ENCODE measurements around the gene SERGEF.

The SERGEF gene

DNA sequence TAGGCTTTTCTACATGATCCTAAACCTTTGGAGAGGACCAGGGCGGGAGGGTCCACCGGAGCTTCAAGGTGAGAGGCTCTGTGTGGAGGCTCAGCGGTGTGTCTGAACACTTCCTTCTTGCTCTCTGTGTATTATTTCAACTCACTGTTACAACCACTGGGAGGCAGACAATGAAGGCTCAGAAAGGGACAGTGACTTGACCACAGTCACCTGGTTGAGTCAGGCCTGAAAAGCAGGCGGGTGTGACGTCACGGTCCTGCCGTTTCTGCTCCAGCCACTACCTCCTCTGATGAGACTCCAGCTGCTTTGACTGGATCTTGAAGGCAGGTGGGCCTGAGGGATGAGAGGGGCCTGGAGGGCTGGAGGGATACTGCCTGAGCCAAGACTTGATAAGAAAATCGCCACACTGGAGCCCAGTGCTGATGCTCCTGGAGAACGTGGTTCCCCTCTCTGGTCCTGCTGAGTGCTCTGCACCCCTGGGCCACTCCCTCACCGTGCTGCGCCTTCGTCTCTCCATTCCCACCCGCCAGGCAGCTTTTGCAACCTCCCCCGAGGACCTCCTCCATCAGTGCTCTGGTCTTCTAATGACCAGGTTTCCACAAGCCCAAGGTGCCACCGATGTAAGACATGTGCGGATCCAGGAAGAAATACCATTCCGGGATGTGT lies 250.4 kb downstream of the SERGEF start:
- TF ChIP-seq, protein P1, sequence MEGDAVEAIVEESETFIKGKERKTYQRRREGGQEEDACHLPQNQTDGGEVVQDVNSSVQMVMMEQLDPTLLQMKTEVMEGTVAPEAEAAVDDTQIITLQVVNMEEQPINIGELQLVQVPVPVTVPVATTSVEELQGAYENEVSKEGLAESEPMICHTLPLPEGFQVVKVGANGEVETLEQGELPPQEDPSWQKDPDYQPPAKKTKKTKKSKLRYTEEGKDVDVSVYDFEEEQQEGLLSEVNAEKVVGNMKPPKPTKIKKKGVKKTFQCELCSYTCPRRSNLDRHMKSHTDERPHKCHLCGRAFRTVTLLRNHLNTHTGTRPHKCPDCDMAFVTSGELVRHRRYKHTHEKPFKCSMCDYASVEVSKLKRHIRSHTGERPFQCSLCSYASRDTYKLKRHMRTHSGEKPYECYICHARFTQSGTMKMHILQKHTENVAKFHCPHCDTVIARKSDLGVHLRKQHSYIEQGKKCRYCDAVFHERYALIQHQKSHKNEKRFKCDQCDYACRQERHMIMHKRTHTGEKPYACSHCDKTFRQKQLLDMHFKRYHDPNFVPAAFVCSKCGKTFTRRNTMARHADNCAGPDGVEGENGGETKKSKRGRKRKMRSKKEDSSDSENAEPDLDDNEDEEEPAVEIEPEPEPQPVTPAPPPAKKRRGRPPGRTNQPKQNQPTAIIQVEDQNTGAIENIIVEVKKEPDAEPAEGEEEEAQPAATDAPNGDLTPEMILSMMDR (IDR thresholded peaks at IDR 0.05; ENCODE audit: low read depth, low read length): no peak
- H3K4me3 ChIP-seq (ENCODE audit: low read depth, low read length): no peak overlapping the region

DNA sequence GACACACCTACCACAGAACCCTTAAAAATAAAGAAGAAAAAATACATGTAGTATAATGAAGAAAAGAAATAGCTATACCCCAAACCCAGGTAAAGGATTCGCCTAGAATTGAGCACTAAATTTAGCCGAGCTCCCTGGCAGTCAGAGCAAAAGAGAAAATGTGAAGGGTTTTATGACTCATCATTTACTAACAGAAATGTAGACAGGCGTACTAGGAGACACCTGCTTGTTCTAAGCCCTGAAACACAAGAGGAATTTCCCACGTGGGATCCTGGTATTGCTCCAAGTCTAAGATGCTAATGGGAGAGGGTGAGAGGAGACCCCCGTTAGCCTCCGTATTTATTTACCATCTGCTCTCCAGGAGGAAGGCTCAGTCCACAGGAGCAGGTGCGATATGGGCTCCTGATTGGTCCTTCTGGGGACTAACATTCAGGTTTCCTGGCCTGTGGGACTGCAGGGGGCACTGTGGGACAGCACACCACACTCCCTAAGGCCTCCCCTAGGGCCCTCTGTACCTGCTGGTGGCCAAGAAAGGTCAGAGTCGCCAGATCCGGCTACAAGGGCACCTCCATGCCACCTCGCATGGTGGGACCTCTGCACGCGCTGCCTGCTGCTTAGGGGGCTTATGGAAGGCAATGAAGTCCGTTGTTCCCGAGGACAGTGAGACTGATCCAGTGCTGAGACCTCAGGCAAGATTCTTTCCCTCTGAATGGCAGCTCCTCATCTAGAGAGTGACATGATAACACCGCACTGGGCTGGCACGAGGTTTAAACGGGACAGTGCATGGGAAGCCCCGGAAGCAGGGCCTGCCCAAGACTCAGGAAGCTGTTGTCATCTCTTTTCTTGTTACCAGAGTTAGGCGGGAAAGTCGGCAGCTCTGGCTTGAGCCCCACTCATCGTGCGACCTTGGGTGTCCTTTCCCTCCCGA lies 252.5 kb downstream of the SERGEF start:
- TF ChIP-seq, protein P1 (IDR thresholded peaks at IDR 0.05; ENCODE audit: low read depth, low read length): peak; percentile 56
- H3K4me3 ChIP-seq (ENCODE audit: low read depth, low read length): no peak overlapping the region

DNA sequence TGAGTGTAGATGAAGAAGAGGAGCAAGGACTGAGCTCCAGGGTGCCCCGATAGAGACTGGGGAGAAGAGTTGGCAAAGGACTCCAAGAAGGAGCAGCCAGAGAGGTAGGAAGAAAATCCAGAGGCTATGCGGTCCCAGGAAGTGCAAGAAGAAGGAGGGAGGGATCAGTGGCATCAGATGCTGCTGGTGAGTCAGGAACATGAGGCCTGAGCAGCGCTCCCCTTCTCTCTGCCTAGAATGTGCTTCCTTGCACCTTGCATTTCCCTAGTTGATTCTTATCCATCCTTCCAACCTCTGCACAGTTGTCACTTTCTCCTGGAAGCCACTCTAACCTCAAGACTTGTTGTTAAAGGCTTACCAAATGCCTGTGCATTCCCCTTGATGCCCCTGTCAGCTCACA lies 257.0 kb downstream of the SERGEF start:
- TF ChIP-seq, protein P1 (IDR thresholded peaks at IDR 0.05; ENCODE audit: low read depth, low read length): no peak
- H3K4me3 ChIP-seq (ENCODE audit: low read depth, low read length): no peak overlapping the region

DNA sequence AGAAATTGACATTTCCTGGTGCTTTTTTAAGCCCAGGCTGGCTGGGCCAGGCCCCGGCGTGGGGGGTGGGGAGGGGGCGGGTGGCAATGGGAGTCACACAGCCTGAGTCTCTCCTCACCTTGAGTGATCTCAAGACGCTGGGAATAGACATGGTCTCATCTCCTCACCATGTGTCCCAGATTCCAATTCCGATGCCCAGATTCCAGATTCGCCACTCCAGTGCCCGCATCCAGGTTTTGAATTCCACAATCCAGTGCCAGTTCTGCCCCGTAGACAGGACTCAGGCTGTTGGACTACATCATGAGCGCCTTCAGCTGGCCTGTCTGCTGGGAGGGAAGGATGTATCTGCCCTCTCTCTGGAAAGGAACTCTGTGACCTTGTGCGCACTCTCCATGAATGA lies 259.2 kb downstream of the SERGEF start:
- TF ChIP-seq, protein P1 (IDR thresholded peaks at IDR 0.05; ENCODE audit: low read depth, low read length): no peak
- H3K4me3 ChIP-seq (ENCODE audit: low read depth, low read length): no peak overlapping the region

DNA sequence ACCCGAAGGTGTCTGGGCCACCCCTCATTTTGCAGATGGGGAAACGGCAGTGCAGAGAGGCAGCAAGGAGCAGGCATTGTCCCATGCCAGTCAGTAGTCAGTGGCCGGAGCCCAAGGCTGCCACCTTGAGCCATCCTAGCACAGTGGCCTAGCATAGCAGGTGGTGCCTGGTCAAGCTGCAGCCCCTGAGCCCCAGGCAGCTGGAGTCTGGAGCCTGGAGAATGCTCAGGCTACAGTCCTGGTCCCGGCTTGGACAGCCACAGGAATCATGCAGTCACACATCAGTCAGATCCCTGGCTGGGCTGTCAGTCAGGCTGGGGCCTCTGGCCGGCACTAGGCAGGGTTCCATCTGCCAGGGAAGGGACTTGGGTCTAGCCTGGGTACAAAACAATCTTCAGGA lies 259.7 kb downstream of the SERGEF start:
- TF ChIP-seq, protein P1 (IDR thresholded peaks at IDR 0.05; ENCODE audit: low read depth, low read length): no peak
- no peak overlapping the region for H3K4me3 ChIP-seq (ENCODE audit: low read depth, low read length)

DNA sequence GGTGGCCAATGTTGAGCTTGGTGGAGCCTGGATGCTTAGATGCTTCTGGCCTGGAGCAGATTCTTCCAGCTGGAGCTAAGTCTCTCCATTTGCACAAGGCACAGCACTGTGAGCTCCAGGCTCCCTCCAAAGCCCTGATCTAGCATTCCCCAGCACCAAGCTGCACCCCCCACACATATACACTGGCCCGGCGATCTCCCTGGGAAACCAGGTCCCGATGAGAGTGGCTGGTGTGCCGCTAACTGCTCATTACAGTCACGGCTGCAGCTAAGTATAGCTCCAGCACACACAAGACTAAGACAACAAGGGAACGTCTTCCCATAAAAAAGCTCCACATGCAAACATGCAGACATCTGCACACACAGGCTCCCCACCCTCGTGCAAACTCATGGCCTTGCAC lies 260.7 kb downstream of the SERGEF start:
- no peak overlapping the region for H3K4me3 ChIP-seq (ENCODE audit: low read depth, low read length)
- TF ChIP-seq, protein P1 (IDR thresholded peaks at IDR 0.05; ENCODE audit: low read depth, low read length): no peak

DNA sequence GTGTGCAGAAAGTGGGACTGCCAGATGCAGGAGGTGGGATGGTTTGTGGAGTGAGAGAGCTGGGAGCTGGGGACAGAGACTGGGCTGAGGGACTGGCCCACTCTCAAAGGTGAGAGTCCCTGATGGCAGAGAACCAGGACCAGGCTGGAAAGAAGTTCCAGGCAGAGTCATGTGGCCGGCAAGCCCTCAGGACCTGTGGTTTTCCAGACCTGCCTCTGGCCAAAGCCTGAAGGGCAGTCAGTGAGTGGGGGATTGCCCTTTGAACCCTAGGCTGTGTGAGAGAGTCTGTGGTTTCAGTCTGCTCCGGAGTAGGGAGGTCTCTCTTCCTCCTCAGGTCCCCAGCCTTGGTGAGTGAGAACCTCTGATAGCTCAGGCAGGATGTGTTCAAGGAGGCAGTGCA lies 261.3 kb downstream of the SERGEF start:
- H3K4me3 ChIP-seq (ENCODE audit: low read depth, low read length): no peak overlapping the region
- TF ChIP-seq, protein P1 (IDR thresholded peaks at IDR 0.05; ENCODE audit: low read depth, low read length): no peak

Data from WI38 (cell line).